Choroid plexus epithelial cell (primary cell): ENCODE measurements around the gene SLC27A2.

Experiments
- DNase-seq: peaks from one replicate; pipeline ENCODE4 v3.0.0-alpha.2; 2010; ENCODE audit warnings: low read depth
- H3K4me3 ChIP-seq: 2 replicates; pipeline ENCODE4 v1.5.1; 2011; ENCODE audit warnings: low read depth, mild to moderate bottlenecking, control low read depth, low read length, moderate library complexity
- CTCF ChIP-seq: conservative IDR thresholded peaks from 2 replicates; pipeline ENCODE4 v1.5.1; 2011; ENCODE audit warnings: low read depth, mild to moderate bottlenecking, control low read depth, inconsistent platforms, low read length, moderate library complexity

SLC27A2 gene

GRCh38 chr15:50234764-50235163 lies 52.8 kb downstream of the SLC27A2 start:
- peak; percentile 62 for DNase-seq
- TF ChIP-seq CTCF: no peak
- H3K4me3 ChIP-seq: no peak overlapping the region

- no peak overlapping the region for H3K4me3 ChIP-seq
- no peak for TF ChIP-seq CTCF
- DNase-seq: peak; percentile 79
These were observed 53.8 kb downstream of the SLC27A2 start for GRCh38 chr15:50235794-50236193.

DNA sequence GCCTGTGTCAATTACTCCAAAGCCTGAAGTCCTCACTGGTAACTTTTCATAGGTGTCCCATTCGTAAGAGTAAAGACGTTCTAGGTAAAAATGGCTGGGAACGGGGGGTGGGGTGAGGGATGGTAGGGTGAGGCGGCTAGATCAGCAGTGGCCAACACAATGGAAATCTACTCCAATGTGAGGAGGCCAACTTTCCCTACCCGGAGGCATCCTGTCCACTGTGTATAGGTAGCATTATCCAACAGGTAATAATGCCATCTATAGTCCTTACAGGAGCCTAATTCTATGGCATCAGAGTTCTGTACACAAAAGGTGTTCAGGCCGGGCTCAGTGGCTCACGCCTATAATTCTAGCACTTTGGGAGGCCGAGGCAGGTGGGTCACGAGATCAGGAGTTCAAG lies 54.4 kb downstream of the SLC27A2 start:
- DNase-seq: no peak
- TF ChIP-seq CTCF: no peak
- H3K4me3 ChIP-seq: no peak overlapping the region

- no peak for TF ChIP-seq CTCF
- no peak overlapping the region for H3K4me3 ChIP-seq
- DNase-seq: no peak
These were observed 56.3 kb downstream of the SLC27A2 start for GRCh38 chr15:50238255-50238654.

- DNase-seq: peak; percentile 43
- no peak for TF ChIP-seq CTCF
- no peak overlapping the region for H3K4me3 ChIP-seq
These were observed 59.9 kb downstream of the SLC27A2 start for GRCh38 chr15:50241684-50242450.

GRCh38 chr15:50244153-50244552 lies 62.2 kb downstream of the SLC27A2 start:
- DNase-seq: no peak
- no peak for TF ChIP-seq CTCF
- no peak overlapping the region for H3K4me3 ChIP-seq
